Caco-2 (cell line): ENCODE measurements around the gene SKIL. TPM values are rescaled to one million over a fixed set of nuclear protein-coding genes. Genes with fewer than 3 reads are reported as not detected.

Source experiments
- BruUV-seq: library from RNA; stranded (reverse); fragments of 400-500 nt; replicated peaks from 2 replicates; lab custom pipeline; 2021; lab: Mats Ljungman, UMichigan
- CTCF ChIA-PET: fragments of 300-600 bp; sonication (Branson Sonifier 250); formaldehyde crosslinking; loops from one replicate; lab custom pipeline; 2022; ENCODE audit warnings: antibody characterized with exemption; lab: Charles Lee
- POLR2A ChIA-PET: fragments of 300-600 bp; sonication (Branson Sonifier 250); formaldehyde crosslinking; loops from one replicate; lab custom pipeline; 2022; ENCODE audit warnings: antibody characterized with exemption; lab: Charles Lee
- DNase-seq, 2 experiments: peaks; one replicate each; pipeline versions ENCODE4 v3.0.0 to v3.0.0-alpha.2; 2020 to 2022
- H3K27me3 ChIP-seq: replicated peaks from 2 replicates; pipeline ENCODE4 v1.6.0; 2011; ENCODE audit warnings: low read length; ENCODE audit not compliant: control insufficient read depth, insufficient read depth
- H3K36me3 ChIP-seq: 2 replicates; pipeline ENCODE4 v1.5.1; 2011; ENCODE audit warnings: low read length; ENCODE audit not compliant: control insufficient read depth, insufficient read depth
- H3K4me1 ChIP-seq: fragments of 250-450 bp; sonication (Bioruptor Pico); 2 replicates; pipeline ENCODE4 v1.5.1; 2020; ENCODE audit warnings: mild to moderate bottlenecking
- H3K4me3 ChIP-seq: 2 replicates; pipeline ENCODE4 v1.5.1; 2011; ENCODE audit warnings: low read depth, mild to moderate bottlenecking, control low read depth, low read length
- H3K9me3 ChIP-seq: fragments of 250-450 bp; sonication (Bioruptor Pico); 2 replicates; pipeline ENCODE4 v1.5.1; 2020; ENCODE audit warnings: mild to moderate bottlenecking, moderate library complexity
- H3K27ac Mint-ChIP-seq: one replicate; pipeline ENCODE4 v1.8.0; 2022; ENCODE audit warnings: mixed read lengths; ENCODE audit not compliant: unreplicated experiment
- H3K27me3 Mint-ChIP-seq: one replicate; pipeline ENCODE4 v1.8.0; 2022; ENCODE audit warnings: mixed read lengths; ENCODE audit not compliant: insufficient read depth, unreplicated experiment
- H3K36me3 Mint-ChIP-seq: one replicate; pipeline ENCODE4 v1.8.0; 2022; ENCODE audit warnings: mild to moderate bottlenecking, mixed read lengths; ENCODE audit not compliant: insufficient read depth, unreplicated experiment
- H3K4me1 Mint-ChIP-seq: one replicate; pipeline ENCODE4 v1.8.0; 2022; ENCODE audit warnings: low read depth, mixed read lengths; ENCODE audit not compliant: unreplicated experiment
- H3K4me3 Mint-ChIP-seq: one replicate; pipeline ENCODE4 v1.8.0; 2022; ENCODE audit warnings: mild to moderate bottlenecking, moderate library complexity, mixed read lengths; ENCODE audit not compliant: unreplicated experiment
- H3K9me3 Mint-ChIP-seq: one replicate; pipeline ENCODE4 v1.8.0; 2022; ENCODE audit warnings: mixed read lengths; ENCODE audit not compliant: unreplicated experiment
- CTCF ChIP-seq, 2 experiments: fragments of 200-600 bp in 1 of 2; IDR thresholded peaks; 1 replicate in 1 of 2; 2 replicates in 1 of 2; pipeline versions ENCODE4 v1.5.1 to v1.8.0; 2011 to 2022; ENCODE audit warnings: antibody characterized with exemption in 1 of 2, control low read depth in 1 of 2, inconsistent platforms in 1 of 2, low read depth in 1 of 2, low read length in 1 of 2, mild to moderate bottlenecking in 1 of 2, moderate library complexity in 1 of 2; ENCODE audit not compliant: insufficient read depth in 1 of 2, severe bottlenecking in 1 of 2, unreplicated experiment in 1 of 2
- intact Hi-C: fragments of 100-400 bp; cut with micrococcal nuclease; formaldehyde crosslinking; loops from one replicate; pipeline ENCODE4 v1.10.0; 2022; ENCODE audit not compliant: unreplicated experiment
- total RNA-seq: library from RNA; stranded (reverse); gene quantifications from 2 replicates; pipeline ENCODE4 v1.2.3, GENCODE V29; 2022

SKIL gene
- total RNA-seq, 1 experiment from 2014 or later, result 19.6 TPM

- intact Hi-C loops, result loop anchor here (2.0 kb wide), 1 partner anchor 14 kb away; no protein-coding TSS in a partner anchor
- Mint-ChIP-seq H3K36me3 (no peaks in the 10 kb centered on the region), H3K4me1 (no peaks in the 10 kb centered on the region), H3K9me3 (no peaks in the 10 kb centered on the region), H3K27me3 (no peaks in the 10 kb centered on the region), H3K27ac (peak overlapping the region; percentile 76), H3K4me3 (no peak overlapping the region)
- no peaks in the 10 kb centered on the region for H3K36me3 ChIP-seq
- peaks cover 25% of the 10 kb centered on the region for H3K4me1 ChIP-seq
- H3K9me3 ChIP-seq, result no peaks in the 10 kb centered on the region; the same call in none of the 2 replicates
- BruUV-seq, result no TSS peak
- ChIA-PET CTCF (no interaction called here), POLR2A (no interaction called here)
- DNase-seq, result peak; percentile 19 to 48
- no peak overlapping the region for H3K4me3 ChIP-seq
- TF ChIP-seq CTCF (IDR thresholded peaks at IDR 0.05; ENCODE audit: insufficient read depth in 1 of 2, low read depth in 1 of 2, low read length in 1 of 2, severe bottlenecking in 1 of 2, unreplicated experiment in 1 of 2), result no peak
- no peaks in the 10 kb centered on the region for H3K27me3 ChIP-seq
Measured at GRCh38 chr3:170330366-170330765, 27.1 kb upstream of the SKIL start.

GRCh38 chr3:170331143-170331542 lies 26.4 kb upstream of the SKIL start:
- POLR2A ChIA-PET, result no interaction called here
- H3K9me3 ChIP-seq, result no peaks in the 10 kb centered on the region; the same call in none of the 2 replicates
- H3K4me1 ChIP-seq, result peaks cover 25% of the 10 kb centered on the region
- H3K27ac Mint-ChIP-seq, result peak overlapping the region; percentile 76
- H3K27me3 Mint-ChIP-seq, result no peaks in the 10 kb centered on the region
- H3K4me1 Mint-ChIP-seq, result no peaks in the 10 kb centered on the region
- intact Hi-C loops, result loop anchor here (1.0 to 2.0 kb wide), 4 partner anchors 11 to 25 kb away; no protein-coding TSS in a partner anchor
- no peak for TF ChIP-seq CTCF (IDR thresholded peaks at IDR 0.05; ENCODE audit: insufficient read depth in 1 of 2, low read depth in 1 of 2, low read length in 1 of 2, severe bottlenecking in 1 of 2, unreplicated experiment in 1 of 2)
- CTCF ChIA-PET, result no interaction called here
- H3K36me3 ChIP-seq, result no peaks in the 10 kb centered on the region
- no peaks in the 10 kb centered on the region for H3K9me3 Mint-ChIP-seq
- H3K4me3 Mint-ChIP-seq, result peak overlapping the region; percentile 31
- DNase-seq, result peak; percentile 90 to 95
- no peak overlapping the region for H3K4me3 ChIP-seq
- H3K36me3 Mint-ChIP-seq, result no peaks in the 10 kb centered on the region
- no peaks in the 10 kb centered on the region for H3K27me3 ChIP-seq
- BruUV-seq, result no TSS peak

- H3K27me3 ChIP-seq, result no peaks in the 10 kb centered on the region
- H3K36me3 ChIP-seq, result no peaks in the 10 kb centered on the region
- no peak for DNase-seq
- intact Hi-C loops, result no loop called here
- no peak overlapping the region for H3K27ac Mint-ChIP-seq
- no peaks in the 10 kb centered on the region for H3K36me3 Mint-ChIP-seq
- TF ChIP-seq CTCF (IDR thresholded peaks at IDR 0.05; ENCODE audit: insufficient read depth in 1 of 2, low read depth in 1 of 2, low read length in 1 of 2, severe bottlenecking in 1 of 2, unreplicated experiment in 1 of 2), result no peak
- no peaks in the 10 kb centered on the region; the same call in 1 of the 2 replicates for H3K4me1 ChIP-seq
- H3K4me1 Mint-ChIP-seq, result no peaks in the 10 kb centered on the region
- H3K4me3 ChIP-seq, result no peak overlapping the region
- BruUV-seq, result no TSS peak
- CTCF ChIA-PET, result interaction anchor here (0.6 kb wide), 1 partner anchor 76 kb away, joined by 4 read pairs; no protein-coding TSS in a partner anchor
- H3K4me3 Mint-ChIP-seq, result no peak overlapping the region
- no peaks in the 10 kb centered on the region for H3K27me3 Mint-ChIP-seq
- POLR2A ChIA-PET, result no interaction called here
- peaks cover 14% of the 10 kb centered on the region; the same call in 1 of the 2 replicates for H3K9me3 ChIP-seq
- H3K9me3 Mint-ChIP-seq, result no peaks in the 10 kb centered on the region
Measured at GRCh38 chr3:170337420-170337819, 20.1 kb upstream of the SKIL start.
